ENCODE measurements around the gene GIT2.
A peak's percentile ranks its signal among the peaks of the same experiment; 100 is the strongest.
"Not testable (repeated sequence)": the region's sequence is repeated elsewhere in the genome, so short reads cannot be mapped to it uniquely, and the experiment has no call there.

GIT2 gene

DNA sequence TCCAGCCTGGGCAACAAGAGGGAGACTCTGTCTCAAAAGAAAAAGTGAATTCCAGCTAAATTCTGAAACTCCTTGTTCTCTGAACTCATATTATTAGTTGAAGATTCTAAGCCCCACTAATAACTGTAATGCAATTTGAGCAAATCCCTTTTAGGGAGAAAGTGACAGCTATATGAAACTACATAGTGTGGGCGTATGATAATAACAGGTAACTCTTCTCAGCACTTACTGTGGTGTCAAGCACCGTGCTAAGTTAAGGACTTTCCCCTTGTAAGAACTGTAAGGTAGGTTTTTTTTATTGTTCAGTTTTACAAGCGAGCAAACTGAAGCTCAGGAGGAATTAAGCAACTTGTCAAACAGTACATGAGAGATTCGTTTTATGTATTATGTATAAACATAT lies 8.4 kb upstream of the GIT2 start:
- no peak for DNase-seq (ENCODE audit: low read depth)

DNA sequence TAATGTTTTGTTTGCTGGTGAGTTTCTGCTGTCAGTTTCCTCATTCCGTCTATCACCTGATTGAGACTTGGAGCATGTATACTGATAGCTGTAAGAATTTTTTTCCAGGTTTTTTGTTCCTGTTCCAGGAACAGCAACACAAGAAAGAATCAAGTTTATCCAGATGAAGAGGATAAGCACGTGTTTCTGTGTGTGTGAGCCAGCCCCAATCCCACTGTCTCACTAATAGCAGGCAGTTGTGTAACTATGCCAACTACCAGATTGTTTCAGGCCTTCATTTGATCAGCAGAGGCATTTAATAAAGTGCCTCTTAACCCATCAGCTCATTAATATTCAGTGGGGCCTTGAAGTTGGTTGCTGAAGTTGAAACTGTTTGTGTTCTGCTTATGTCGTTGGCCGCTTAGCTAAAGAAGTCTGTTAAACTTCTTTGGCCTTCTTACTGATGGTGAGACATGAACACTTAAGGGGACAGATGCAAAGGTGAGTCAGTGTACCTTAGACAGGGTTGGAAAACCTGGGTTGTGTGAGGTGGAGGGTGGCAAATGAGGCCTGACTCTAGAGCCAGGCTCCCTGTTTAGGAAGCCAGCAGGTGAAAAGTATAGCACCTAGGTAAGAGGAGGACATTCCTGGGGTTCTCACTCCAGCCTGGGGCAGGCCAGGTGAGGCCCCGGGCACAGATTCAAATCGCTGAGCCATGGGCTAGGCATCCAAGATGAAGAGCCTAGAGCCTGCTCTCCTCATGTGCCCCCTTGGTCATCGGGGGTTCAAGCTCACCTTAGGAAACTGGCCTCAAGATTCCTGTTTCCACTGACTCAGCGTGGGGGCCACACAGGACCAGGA lies 6.7 kb upstream of the GIT2 start:
- DNase-seq (ENCODE audit: low read depth): no peak

DNA sequence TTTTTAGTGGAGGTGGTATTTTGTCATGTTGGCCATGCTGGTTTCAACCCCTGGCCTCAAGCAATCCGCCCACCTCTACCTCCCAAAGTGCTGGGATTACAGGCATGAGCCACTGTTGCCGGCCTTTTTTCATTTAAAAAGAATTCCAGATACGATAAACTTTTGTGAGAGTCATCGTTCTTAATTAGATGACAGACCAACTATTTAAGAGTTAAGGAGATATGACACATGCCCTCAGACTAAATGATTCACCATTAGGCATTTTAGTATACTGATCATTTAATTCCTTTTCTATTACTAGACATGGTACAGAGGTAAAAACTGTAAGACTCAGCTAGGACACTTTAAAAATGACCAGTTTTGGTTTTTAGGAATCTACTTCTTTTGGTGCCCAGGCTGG lies 5.4 kb upstream of the GIT2 start:
- DNase-seq (ENCODE audit: low read depth): no peak

DNA sequence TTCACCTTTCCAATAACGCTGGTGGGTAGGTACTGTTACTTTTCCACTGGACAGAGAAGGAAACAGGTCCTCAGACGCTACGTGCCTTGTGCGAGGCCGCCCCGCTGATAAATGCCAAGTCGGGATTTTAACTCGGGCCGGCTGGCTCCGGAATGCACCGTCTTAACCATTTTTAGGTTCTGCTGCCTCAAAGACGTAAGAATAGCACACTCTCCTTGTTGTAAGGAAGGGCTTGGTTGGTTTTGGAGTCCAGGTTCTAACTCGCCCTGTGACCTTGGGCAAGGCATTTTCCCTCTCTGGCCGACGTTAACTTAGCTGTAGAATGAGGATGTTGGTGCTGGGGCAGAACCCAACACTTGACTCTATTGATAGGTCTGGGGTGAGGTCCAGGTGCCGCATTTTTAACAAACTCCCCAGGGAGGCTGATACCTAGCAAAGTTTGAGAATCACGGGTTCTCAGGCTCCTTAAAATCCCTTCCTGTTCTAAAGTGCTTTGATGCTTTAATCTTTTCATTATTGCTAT lies 3.9 kb upstream of the GIT2 start:
- DNase-seq (ENCODE audit: low read depth): no peak

DNA sequence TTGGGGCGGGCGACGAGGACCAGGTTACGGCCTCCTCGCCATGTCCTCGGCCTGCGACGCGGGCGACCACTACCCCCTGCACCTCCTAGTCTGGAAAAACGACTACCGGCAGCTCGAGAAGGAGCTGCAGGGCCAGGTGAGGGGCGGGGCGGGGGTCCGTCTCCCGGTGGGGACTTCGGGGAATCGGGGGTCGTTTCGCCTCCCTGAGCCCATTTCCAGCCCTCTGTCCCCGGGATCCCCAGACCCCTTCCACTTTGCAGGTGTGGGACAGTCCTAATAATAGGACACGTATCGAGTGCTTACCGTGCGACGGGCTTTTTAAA lies 3.4 kb upstream of the GIT2 start:
- DNase-seq (ENCODE audit: low read depth): no peak

DNA sequence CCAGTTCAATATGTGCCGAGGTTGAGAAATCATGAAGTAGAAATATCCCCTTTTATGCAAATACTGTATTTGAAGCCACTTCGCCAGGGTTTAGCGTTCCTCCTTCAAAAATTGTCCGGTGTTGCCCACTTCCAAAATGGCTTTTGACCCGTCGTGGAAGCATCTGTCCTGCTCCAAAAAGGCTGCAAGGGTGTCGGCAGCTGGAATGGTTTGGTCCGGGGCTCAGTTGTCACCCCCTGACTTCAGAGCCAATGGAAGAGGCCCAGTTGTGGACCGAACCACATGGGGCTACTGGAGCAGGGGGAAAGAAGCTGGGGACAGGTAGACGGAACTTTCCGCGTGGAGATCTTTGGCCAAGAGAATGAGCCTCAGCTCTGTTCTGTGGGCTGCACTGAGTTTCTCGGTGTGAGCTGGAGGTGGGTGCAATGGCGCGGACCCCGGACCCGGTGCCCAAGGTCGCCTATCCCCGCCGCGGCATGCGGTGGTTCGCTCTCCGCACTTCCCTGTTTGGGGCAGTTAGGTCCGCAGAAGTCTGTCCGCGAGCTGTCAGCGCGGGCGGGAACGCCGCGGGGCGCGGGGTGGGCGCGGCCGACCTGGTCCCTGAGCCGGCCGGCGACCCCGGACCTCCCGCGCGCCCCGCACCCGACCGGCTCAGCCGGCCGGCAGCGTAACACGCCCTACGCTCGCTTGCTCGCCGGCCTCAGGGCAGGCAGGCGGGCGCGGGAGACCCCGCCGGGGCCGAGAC lies 2.9 kb upstream of the GIT2 start, which contains the start of gene ANKRD13A:
ANKRD13A (plus strand) TSS at position 527 of the 745 bp plus-strand sequence. CDS start 259 bp downstream, outside the sequence.
- peak; percentile 74 for DNase-seq (ENCODE audit: low read depth)

DNA sequence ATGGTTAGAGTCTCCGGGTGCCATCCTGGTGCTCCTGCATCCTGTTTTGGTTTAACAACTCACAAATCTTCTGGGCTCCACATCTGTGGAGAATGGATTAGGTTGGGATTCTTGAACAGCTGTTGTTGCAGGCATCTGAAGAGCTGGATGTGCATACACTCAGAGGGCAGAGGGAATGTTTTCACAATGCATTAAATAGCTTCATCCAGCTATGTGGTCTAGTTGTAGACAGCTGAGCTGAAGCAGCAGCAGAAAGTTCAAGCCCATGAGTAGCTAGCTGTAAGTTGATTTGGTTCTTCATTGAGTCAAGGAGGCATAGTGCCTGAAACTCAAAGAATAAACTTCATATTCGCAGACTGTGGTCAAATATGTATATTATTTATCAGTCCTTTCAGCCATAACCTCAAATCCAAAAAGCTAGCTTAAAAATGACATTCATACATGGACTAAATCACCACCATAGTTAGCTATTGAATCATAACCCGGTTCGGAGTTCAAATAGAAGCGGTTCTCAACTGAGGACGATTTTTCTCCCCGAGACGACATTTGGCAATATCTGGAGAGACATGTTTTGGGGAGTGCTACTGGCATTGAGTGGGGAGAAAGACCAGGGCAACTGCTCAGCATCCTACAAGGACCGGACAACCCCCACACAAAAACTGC lies 2.2 kb upstream of the GIT2 start:
- DNase-seq (ENCODE audit: low read depth): no peak

DNA sequence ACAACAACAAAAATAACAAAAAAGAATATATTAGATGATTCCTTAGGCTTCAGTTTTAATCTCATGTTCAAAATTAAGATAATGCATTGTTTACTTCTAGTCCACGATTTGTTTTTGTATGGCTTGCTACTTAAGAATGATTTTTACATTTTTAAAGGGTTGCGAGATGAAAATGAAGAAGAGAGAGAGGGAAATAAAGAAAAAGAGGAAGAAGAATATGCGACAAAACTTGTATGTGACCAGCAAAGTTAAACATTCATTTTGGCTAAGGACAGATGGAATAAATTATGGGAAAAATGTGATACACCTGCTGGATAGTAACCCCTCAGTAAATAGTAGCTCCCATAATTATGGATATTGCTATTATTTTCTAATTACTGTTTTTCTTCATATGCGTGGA lies 1.2 kb upstream of the GIT2 start:
- DNase-seq (ENCODE audit: low read depth): no peak

DNA sequence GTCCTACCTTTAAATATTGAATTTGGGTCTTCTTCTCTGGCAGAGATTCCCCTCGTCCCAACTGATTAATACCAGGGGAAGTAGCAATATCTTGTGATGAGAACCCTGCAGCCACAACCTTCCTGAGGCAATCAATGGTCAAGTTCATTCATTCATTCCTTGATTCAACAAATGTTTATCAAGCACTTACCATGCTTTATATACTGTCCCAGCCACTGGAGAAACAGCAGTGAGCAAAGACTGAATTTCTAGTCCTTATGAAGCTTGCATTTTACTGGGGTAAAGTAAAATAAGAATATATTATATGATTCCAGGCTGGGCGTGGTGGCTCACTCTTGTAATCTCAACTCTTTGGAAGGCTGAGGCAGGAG lies 300 bp upstream of the GIT2 start:
- no peak for DNase-seq (ENCODE audit: low read depth)

DNA sequence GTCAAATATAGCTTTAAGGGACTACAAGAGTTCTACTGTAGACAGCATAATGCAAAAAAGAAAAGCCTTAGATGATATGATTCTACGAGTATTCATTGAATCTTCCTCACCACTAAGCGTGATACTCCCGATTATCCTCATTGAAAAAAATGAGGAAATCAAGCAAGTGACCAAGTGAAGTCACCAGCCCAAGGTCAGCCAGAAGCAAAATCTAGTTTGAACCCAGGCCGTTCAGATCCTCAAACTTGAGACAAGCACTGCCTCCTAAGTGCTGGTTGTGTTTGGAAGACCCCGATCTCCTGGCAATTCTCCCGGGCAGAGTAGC lies 845 bp downstream of the GIT2 start:
- no peak for DNase-seq (ENCODE audit: low read depth)

DNA sequence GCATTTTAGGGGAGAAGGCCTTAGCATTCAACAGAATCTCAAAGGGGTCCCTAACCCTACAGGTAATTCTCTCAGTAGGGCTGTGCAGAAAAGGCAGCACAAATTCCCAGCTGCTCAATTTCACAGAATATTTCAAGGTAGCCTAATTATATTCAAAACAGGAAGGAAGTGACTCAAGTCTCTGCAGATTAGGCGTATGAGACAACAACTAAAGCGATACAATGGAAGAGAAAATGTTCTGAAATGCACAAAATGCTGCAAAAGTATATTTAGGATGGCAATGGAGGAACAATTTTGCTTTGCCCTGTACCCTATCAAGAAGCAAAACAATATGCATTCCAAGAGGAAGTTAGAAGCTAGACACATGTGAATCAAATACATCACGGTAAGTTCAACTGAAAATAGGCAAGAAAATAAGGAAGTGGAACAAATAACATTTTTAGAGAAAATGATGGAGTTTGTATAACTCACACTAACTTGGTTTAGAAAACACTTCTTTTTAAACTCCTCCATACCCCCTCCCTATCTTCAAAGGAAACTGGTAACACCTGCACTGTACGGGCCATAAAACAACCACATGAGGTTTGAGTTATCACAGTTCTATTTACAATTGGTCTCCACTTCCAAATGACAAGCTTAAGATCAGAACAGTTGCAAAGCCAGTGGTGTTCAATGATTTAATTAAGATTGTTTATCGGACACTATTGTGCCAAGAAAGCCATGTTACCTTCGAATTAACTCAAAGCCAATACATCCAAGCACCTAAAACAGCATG lies 1.6 kb downstream of the GIT2 start:
- DNase-seq (ENCODE audit: low read depth): no peak

DNA sequence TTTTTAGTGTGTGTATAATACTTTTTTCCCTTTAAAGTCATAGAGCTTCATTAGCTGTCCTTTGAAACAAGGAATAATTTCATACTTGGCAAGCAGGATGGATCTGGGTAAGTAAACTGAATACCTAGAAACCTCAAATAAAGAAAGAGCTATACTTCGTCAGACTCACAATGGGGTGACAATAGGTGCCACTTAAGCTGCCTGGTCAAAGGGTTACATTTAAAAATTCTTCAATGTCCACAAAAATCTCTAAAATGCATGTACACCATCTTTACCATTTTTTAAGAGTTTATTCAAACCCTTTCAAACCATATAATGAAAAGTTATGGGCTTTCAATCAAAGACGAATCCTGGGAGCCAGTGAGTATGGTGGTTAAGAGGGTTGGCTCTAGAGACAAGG lies 3.1 kb downstream of the GIT2 start:
- no peak for DNase-seq (ENCODE audit: low read depth)

DNA sequence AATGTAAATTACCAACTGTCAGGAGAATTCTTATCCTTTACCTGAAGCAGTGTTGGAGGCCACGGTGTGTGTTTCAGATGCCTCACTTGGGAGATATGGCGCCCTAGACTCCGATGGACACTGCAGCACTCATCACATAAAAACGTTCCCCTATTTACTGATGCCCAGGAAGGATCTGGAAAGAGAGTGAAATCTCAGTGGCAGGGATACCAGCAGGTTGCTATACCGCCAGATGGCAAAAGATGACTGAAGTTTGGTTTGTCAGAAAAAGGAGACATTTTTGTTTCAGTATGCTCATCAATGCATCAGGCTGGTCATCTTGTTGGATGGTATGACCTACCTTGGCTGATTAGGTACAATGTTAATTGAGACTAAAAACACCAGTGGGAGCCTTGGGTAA lies 4.6 kb downstream of the GIT2 start:
- no peak for DNase-seq (ENCODE audit: low read depth)

DNA sequence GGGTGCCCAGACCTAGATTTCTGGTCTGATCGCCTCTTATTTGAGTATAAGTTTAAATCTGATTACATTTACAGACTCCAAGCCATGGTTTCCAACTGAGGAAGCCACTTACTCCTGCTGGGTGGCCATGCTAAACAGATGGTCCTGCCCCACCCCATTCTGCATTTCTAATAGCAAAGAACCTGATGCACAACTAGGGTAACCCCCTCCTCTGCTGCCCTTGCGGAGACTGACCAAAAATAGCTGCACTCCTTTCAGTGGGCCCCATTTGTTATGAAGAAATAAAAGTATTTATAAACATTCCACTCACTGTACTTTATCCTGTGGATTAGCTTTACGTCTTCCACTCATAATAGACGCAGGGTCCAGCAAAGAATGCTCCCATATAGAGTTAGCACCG lies 6.8 kb downstream of the GIT2 start:
- DNase-seq (ENCODE audit: low read depth): no peak

DNA sequence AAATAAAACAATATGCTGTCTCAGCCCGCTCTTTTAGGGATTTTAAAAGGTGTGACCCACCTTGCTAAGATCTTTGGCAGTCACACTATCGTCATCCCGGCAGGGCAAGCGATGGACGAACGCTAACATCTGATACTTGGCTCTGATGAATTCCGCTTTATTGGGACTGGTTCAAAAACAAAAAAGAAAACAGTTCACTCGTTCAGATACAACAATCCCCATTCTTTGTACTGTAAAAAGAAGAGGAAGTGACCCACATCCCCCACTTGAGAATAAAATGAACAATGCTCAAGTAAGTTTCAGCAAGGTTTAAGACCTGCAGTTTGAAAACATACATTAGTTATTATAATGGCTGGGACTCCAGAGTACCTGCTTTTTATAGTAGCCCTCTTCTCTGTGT lies 7.3 kb downstream of the GIT2 start:
- no peak for DNase-seq (ENCODE audit: low read depth)

DNA sequence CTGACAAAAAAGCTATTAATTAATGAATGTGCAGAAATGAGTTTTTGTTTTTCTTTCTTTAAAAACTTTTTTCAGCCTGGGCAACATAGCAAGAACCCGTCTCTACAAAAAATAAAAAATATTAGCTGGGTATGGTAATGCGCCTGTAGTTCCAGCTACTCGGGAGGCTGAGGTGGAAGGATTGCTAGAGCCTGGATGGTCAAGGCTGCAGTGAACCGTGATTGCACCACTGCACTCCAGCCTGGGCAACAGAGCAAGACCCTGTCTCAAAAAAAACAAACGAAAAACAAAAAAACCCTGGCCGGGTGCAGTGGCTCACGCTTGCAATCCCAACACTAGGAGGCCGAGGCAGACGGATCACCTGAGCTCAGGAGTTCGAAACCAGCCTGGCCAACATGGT lies 7.9 kb downstream of the GIT2 start:
- no peak for DNase-seq (ENCODE audit: low read depth)

DNA sequence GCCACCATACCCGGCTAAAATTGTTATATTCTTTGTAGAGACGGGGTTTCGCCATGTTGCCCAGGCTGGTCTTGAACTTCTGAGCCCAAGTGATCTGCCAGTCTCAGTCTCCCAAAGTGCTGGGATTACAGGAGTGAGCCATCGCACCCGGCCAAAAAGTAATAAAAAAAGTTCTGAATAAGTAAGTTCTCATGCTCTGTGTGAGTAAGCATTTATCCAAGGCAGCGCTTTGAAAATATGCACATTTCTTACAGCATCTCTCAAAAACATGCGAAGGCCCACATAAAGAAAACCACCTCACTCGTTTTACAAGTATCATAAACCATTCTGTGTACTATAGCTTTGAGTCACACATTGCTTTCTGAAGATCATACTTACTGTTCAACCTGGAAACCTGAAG lies 8.6 kb downstream of the GIT2 start:
- DNase-seq (ENCODE audit: low read depth): no peak

DNA sequence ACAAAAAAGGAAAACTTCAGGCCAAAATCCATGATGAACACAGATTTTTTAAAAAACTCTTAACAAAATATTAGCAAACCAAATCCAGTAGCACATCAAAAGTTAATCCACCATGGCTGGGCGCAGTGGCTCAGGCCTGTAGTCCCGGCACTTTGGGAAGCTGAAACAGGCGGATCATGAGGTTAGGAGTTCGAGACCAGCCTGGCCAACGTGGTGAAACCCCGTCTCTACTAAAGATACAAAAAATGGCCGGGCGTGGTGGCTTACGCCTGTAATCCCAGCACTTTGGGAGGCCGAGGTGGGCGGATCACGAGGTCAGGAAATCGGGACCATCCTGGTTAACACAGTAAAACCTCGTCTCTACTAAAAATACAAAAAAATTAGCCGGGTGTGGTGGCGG lies 9.9 kb downstream of the GIT2 start:
- not testable (repeated sequence) for DNase-seq (ENCODE audit: low read depth)

DNA sequence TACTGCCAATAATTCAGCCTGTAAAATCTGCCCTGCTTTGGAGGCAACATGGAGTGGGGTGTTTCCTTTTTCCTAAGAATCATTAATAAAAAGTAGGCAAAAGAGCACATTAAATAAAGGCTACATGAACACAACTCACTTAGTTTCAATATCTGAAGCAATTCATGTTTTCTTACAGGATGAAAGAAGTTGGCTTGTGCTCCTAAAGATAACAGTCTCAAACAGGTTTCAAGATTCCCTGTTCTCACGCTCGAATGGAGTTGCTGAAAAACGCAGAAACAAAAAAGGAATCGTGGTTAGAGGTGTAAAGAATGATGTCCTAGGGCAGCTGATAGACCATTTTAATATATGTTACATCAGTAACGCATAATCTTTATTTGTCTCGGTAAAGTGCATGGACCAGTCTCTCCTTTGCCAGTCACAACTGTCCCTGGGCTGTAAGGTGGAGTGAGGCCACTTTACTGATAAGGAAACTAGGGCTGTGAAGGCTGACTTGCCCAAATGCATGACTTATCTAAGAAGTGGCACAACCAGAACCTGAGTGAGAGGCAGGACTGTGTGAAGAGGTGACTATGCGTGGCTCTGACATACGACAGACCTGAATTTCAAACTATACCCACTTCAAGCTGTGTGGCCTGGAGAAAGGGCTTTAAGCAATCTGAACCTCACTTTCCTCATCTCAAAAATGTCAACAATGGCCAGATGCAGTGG lies 12.6 kb downstream of the GIT2 start:
- DNase-seq (ENCODE audit: low read depth): no peak

DNA sequence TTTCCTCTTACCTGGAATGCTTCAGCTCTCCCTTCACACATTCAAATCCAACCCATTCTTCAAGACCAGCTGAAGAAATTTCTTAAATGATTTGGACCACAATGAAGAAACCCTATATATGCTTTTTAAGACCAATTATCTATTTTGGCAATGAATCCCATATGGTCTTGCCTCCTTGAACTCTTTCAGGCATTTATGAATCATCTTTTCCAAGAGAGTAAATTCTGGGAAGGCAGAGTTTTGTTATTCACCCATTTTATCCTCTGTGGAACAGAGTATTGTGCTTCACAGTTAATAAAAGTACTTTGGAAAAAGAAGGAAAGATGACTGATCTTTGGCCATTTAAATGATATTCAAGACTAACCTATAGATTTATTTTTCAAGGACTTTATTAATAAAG lies 14.0 kb downstream of the GIT2 start:
- DNase-seq (ENCODE audit: low read depth): no peak

DNA sequence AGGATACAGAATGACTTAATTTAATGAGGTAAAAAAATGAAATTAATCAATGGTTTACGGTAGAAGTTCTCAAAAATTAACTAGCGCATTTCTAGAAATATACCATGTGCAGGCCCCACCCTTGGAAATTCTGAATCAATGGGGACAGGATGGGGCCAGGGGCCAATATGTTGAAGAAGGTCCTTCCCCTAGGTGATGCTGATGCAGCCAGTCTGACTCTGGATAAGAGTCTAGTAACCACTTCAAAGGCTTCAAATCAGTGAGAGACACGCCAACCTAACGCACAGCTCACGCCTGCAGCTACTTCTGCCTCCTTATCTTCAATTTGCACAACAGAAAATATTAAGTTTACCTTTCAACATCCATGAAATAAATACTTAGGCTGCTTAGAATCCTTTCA lies 14.9 kb downstream of the GIT2 start:
- no peak for DNase-seq (ENCODE audit: low read depth)

DNA sequence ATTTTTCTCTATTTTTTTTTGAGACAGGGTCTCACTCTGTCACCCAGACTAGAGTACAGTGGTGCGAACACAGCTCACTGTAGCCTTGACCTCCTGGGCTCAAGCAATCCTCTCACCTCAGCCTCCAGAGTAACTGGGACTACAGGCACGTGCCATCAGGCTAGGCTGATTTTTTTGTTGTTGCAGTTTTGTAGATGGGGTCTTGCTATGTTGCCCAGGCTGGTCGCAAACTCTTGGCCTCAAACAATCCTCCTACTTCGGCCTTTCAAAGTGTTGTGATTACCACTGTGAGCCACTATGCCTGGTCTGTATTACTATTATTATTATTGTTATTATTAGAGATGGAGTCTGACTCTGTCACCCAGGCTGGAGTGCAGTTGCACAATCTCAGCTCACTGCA lies 23.3 kb downstream of the GIT2 start:
- no peak for DNase-seq (ENCODE audit: low read depth)
